ENCODE data around the gene CYB5A. TPM values are rescaled to one million over a fixed set of nuclear protein-coding genes. Genes with fewer than 3 reads are reported as not detected.

Gene CYB5A
- total RNA-seq, 4 donors from 2014 or later = 360 to 826 (median 618) TPM

DNA sequence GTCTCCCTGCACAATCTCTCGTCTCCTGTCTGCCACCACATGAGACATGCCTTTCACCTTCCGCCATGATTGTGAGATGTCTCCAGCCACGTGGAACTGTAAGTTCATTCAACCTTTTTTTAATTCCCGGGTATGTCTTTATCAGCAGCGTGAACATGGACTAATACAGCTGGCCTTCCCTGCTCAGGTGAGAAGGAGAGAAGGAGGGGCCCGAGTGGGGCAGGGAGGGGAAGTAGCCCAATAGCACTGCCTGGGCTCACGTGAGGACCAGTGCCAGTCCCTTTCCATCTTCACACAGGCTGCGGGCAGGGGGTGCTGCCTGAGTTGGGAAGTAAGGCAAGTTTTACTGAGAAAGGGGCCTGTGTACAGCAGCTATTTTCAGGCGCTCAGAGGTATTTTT, 70.7 kb downstream of the CYB5A start:
- TF ChIP-seq, protein P1, sequence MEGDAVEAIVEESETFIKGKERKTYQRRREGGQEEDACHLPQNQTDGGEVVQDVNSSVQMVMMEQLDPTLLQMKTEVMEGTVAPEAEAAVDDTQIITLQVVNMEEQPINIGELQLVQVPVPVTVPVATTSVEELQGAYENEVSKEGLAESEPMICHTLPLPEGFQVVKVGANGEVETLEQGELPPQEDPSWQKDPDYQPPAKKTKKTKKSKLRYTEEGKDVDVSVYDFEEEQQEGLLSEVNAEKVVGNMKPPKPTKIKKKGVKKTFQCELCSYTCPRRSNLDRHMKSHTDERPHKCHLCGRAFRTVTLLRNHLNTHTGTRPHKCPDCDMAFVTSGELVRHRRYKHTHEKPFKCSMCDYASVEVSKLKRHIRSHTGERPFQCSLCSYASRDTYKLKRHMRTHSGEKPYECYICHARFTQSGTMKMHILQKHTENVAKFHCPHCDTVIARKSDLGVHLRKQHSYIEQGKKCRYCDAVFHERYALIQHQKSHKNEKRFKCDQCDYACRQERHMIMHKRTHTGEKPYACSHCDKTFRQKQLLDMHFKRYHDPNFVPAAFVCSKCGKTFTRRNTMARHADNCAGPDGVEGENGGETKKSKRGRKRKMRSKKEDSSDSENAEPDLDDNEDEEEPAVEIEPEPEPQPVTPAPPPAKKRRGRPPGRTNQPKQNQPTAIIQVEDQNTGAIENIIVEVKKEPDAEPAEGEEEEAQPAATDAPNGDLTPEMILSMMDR (IDR thresholded peaks at IDR 0.05; ENCODE audit: low read depth) = no peak

DNA sequence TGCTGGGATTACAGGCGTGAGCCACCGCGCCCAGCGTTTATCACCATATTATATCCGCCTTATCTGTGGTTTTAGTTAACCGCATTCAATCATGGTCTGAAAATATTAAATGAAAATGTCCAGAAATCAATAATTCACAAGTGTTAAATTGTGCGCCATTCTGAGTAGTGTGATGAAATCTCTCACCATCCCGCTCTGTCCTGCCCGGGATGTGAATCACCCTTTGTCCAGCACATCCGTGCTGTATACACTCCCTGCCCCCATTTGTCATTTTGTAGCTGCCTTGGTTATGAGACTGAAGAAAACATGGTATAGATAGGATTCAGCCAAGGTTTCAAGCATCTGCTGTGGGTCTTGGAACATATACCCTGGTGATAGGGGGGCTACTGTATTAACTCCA, 72.7 kb downstream of the CYB5A start:
- TF ChIP-seq, protein P1 (IDR thresholded peaks at IDR 0.05; ENCODE audit: low read depth) = no peak

DNA sequence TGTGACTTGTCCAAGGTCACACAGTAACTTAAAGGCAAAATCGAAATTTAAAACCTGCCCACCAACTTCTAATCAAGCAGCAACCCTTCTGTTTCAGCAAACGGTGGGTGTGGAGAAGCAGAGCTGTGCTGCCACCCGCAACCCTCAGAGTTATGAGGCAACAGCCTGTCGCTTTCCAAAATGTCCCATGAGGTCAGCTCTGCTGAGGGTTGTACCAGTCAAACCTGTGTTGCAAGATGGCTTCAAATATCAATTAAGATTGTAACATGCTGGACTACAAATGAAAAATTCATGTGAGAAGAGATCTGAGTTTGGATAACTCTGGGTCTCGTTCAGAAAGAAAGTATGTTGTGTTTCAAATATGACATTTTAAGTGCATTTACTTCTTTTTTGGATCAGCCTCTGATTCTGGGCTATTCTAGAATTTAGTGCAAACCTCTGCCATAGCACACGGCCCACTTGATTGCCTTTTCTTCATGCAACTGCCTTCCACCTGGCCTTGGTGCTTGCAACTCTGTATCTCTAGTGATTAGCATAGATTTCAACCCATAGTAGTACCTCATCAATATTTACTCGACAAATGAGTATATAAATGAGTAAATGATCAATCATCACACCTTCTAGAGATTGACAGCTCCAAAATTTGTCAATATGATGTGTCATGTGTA, 74.2 kb downstream of the CYB5A start:
- TF ChIP-seq, protein P1 (IDR thresholded peaks at IDR 0.05; ENCODE audit: low read depth) = no peak

DNA sequence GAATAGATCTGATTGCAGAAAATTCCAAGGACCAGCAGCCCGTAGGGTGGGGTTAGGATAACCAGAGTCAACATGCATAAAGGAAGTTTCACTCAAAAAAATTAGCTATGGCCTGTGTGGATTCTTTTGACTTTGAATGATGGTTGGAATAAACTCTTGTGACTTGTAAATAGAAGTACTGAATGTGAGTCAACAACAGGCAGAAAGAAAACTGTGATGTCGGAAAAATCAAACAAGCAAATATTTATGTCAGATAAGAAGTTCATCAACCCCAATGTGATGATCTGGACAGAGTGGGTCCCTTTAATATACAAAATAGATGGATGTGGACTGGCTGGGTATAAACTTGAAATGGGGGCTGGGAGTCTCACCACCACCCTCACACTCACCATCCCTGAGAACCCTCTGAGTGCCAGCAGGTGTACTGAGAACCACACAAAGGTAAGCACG, 75.1 kb downstream of the CYB5A start:
- TF ChIP-seq, protein P1 (IDR thresholded peaks at IDR 0.05; ENCODE audit: low read depth) = no peak

DNA sequence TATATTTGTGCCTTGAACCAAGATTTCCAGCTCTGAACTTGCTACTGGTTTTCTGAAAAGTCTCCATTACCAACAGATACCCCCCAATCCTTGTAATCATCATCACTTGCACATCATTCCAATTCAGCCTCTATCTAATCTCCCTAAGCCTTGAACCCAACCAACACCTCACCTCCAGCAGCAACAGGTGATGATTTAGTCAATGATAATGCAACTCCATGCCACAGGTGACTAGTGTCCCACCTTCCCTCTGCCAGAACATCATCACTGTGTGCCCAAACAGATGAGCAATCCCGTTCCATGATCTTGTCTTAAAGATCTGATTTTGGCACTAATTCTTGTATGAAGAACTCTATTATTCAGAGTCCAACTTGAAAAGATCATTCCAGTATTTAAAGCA, 75.9 kb downstream of the CYB5A start:
- TF ChIP-seq, protein P1 (IDR thresholded peaks at IDR 0.05; ENCODE audit: low read depth) = no peak

DNA sequence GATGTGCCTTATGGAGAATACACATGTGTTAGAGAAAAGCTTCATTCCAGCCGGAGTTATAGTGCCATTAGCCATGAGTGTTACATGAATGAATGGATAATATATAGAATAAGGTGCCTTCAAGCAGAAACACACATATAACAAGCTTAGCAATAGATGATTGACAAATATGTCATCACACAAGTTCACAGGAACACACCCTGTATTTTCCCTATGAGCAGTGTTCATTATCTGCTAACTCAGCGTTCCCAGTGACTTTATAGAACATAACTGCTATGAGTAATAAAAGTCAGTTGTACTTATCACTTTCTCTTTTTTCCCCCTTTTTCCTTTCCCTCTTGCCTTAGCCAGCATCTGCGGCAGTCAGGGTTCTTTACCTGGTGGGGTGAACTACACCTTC, 78.3 kb downstream of the CYB5A start:
- TF ChIP-seq, protein P1 (IDR thresholded peaks at IDR 0.05; ENCODE audit: low read depth) = no peak

DNA sequence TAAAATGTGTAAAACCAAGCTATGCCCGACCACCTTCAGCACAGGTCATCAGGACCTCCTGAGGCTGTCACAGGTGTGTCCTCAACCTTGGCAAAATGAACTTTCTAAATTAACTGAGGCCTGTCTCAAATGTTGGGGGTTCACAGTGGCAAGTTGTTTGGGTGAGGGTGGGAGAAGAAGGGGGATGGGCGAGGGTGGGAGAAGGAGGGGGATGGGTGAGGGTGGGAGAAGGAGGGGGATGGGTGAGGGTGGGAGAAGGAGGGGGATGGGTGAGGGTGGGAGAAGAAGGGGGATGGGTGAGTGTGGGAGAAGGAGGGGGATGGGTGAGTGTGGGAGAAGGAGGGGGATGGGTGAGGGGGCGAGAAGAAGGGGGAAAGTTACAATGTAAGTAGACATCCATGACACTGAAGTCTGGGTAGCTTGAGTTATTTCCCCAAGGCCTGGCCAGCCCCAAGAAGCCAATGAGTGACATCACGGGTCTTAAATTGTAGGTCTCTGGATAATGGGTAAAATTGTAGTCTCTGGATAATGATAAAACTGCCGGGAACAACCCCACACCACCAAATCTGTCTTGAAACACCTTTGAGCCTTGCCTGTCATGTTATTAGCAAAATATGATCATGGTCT, 87.1 kb downstream of the CYB5A start:
- TF ChIP-seq, protein P1 (IDR thresholded peaks at IDR 0.05; ENCODE audit: low read depth) = no peak

All from subcutaneous adipose tissue (tissue), 4 donors.